Midbrain (tissue), 1 donor: ENCODE data around the gene YY1AP1.
"Not testable (repeated sequence)": the region's sequence is repeated elsewhere in the genome, so short reads cannot be mapped to it uniquely, and the experiment has no call there.

Experiments used
- DNase-seq: peaks from one replicate; lab custom pipeline; 2025; lab: John Stamatoyannopoulos, UW

The YY1AP1 gene

GRCh38 chr1:155645034-155645598, 43.5 kb downstream of the YY1AP1 start:
- DNase-seq: no peak

- DNase-seq: no peak
Measured at GRCh38 chr1:155643230-155643629, 45.3 kb downstream of the YY1AP1 start.

GRCh38 chr1:155642559-155643180, 45.9 kb downstream of the YY1AP1 start:
- DNase-seq: not testable (repeated sequence)

GRCh38 chr1:155640367-155640766, 48.2 kb downstream of the YY1AP1 start:
- no peak for DNase-seq

- no peak for DNase-seq
Measured at GRCh38 chr1:155636397-155637153, 52.0 kb downstream of the YY1AP1 start.

GRCh38 chr1:155626428-155626827, 62.1 kb downstream of the YY1AP1 start:
- not testable (repeated sequence) for DNase-seq

- DNase-seq: no peak
Measured at GRCh38 chr1:155623357-155623756, 65.2 kb downstream of the YY1AP1 start.

- no peak for DNase-seq
Measured at GRCh38 chr1:155622191-155622590, 66.4 kb downstream of the YY1AP1 start.

GRCh38 chr1:155613226-155613625, 75.3 kb downstream of the YY1AP1 start:
- DNase-seq: not testable (repeated sequence)

GRCh38 chr1:155610257-155610647, 78.3 kb downstream of the YY1AP1 start:
- DNase-seq: not testable (repeated sequence)

GRCh38 chr1:155609515-155610256, 78.9 kb downstream of the YY1AP1 start, which contains the start of gene MSTO1:
Gene MSTO1, plus strand, starts transcription at chr1:155610218. Its CDS starts 31 bp downstream, at chr1:155610249.
- DNase-seq: peak; percentile 94
